Sigmoid colon (tissue), 4 donors: ENCODE results near the gene NBEAL1.

Experiments used
- EP300 ChIP-seq, 4 donors: sonication (generic); formaldehyde crosslinking; IDR thresholded peaks; one replicate each; pipeline ENCODE4 v1.6.1; 2017; ENCODE audit warnings: antibody characterized with exemption in 4 of 4
- POLR2A ChIP-seq, 2 donors: fragments of 450-650 bp; IDR thresholded peaks; one replicate each; pipeline ENCODE4 v1.6.1; 2016; ENCODE audit warnings: antibody characterized with exemption in 2 of 2, mild to moderate bottlenecking in 2 of 2, moderate library complexity in 2 of 2
- TF ChIP-seq, protein P1 (sequence below), 4 experiments: fragments of 450-650 bp in 3 of 4; fragments of 200-600 bp in 1 of 4; IDR thresholded peaks; one replicate each; pipeline ENCODE4 v1.5.1; 2016 to 2019; ENCODE audit warnings: antibody characterized with exemption in 4 of 4, mild to moderate bottlenecking in 3 of 4, moderate library complexity in 2 of 4

DNA sequence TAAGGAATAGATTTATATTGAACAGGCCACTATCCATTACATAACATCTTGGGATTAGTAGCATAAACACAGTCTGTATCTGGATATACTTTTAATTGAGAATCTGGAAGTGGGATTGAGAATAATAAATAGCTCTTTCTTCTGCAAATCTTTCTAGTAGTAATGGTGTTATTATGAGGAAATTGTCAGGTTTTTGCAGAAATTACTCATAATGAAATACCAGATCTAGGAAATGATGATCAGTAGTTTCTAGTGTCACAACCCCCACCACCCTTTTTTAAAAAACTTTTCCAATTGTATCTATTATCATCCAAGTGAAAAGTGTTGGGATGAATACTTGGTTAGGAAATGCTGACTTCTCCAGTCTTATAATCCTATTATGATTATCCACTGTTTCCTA is 18.7 kb downstream of the NBEAL1 start:
- TF ChIP-seq, protein P1, sequence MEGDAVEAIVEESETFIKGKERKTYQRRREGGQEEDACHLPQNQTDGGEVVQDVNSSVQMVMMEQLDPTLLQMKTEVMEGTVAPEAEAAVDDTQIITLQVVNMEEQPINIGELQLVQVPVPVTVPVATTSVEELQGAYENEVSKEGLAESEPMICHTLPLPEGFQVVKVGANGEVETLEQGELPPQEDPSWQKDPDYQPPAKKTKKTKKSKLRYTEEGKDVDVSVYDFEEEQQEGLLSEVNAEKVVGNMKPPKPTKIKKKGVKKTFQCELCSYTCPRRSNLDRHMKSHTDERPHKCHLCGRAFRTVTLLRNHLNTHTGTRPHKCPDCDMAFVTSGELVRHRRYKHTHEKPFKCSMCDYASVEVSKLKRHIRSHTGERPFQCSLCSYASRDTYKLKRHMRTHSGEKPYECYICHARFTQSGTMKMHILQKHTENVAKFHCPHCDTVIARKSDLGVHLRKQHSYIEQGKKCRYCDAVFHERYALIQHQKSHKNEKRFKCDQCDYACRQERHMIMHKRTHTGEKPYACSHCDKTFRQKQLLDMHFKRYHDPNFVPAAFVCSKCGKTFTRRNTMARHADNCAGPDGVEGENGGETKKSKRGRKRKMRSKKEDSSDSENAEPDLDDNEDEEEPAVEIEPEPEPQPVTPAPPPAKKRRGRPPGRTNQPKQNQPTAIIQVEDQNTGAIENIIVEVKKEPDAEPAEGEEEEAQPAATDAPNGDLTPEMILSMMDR (IDR thresholded peaks at IDR 0.05) = no peak
- TF ChIP-seq POLR2A (IDR thresholded peaks at IDR 0.05) (no peak), EP300 (IDR thresholded peaks at IDR 0.05) (no peak)
